A549 (cell line): ENCODE results near the gene MALAT1.

Source experiments
- BHLHE40 ChIP-seq: IDR thresholded peaks from 2 replicates; pipeline ENCODE4 v1.6.1; 2012; ENCODE audit warnings: low read depth, low read length, inconsistent platforms
- FOSL2 ChIP-seq, 2 experiments: fragments of 450-650 bp in 1 of 2; fragments of >200 bp in 1 of 2; sonication (Bioruptor Twin) in 1 of 2; formaldehyde crosslinking; IDR thresholded peaks; 2 replicates each; pipeline versions ENCODE4 v1.5.0 to v1.6.1; 2016 to 2020; ENCODE audit warnings: mild to moderate bottlenecking in 1 of 2, moderate library complexity in 1 of 2
- HDAC2 ChIP-seq: fragments of 200-600 bp; sonication (generic); IDR thresholded peaks from 2 replicates; pipeline ENCODE4 v1.6.1; 2016
- HMGXB4 ChIP-seq: fragments of 250-450 bp; sonication (Bioruptor Pico); IDR thresholded peaks from 2 replicates; pipeline ENCODE4 v1.5.0; 2021; ENCODE audit warnings: mild to moderate bottlenecking, moderate library complexity, borderline replicate concordance
- MAX ChIP-seq: IDR thresholded peaks from 2 replicates; pipeline ENCODE4 v1.6.1; 2012
- MAZ ChIP-seq: fragments of 150-350 bp; IDR thresholded peaks from 2 replicates; pipeline ENCODE4 v1.6.1; 2014; ENCODE audit warnings: antibody characterized with exemption, low read depth, low read length, borderline replicate concordance
- RAD21 ChIP-seq, 2 experiments: fragments of >200 bp in 1 of 2; sonication (Bioruptor Twin) in 1 of 2; formaldehyde crosslinking in 1 of 2; IDR thresholded peaks in 1 of 2; conservative IDR thresholded peaks in 1 of 2; 2 replicates in 1 of 2; 3 replicates in 1 of 2; pipeline ENCODE4 v1.6.1; 2012 to 2018; ENCODE audit warnings: inconsistent platforms in 1 of 2
- RFX5 ChIP-seq: fragments of 450-650 bp; IDR thresholded peaks from 2 replicates; pipeline ENCODE4 v1.7.1; 2014; ENCODE audit warnings: antibody characterized with exemption, mild to moderate bottlenecking, moderate library complexity
- TP53 ChIP-seq: fragments of 250-450 bp; sonication (Bioruptor Pico); IDR thresholded peaks from 2 replicates; pipeline ENCODE4 v1.5.0; 2021; ENCODE audit warnings: mild to moderate bottlenecking, moderate library complexity
- ZSCAN20 ChIP-seq: fragments of 250-450 bp; sonication (Bioruptor Pico); IDR thresholded peaks from 2 replicates; pipeline ENCODE4 v1.8.0; 2022; ENCODE audit warnings: mild to moderate bottlenecking, moderate library complexity
- TF ChIP-seq, protein P1 (sequence below): fragments of >200 bp; sonication (Bioruptor Twin); formaldehyde crosslinking; IDR thresholded peaks from 3 replicates; pipeline ENCODE4 v1.5.1; 2016

DNA sequence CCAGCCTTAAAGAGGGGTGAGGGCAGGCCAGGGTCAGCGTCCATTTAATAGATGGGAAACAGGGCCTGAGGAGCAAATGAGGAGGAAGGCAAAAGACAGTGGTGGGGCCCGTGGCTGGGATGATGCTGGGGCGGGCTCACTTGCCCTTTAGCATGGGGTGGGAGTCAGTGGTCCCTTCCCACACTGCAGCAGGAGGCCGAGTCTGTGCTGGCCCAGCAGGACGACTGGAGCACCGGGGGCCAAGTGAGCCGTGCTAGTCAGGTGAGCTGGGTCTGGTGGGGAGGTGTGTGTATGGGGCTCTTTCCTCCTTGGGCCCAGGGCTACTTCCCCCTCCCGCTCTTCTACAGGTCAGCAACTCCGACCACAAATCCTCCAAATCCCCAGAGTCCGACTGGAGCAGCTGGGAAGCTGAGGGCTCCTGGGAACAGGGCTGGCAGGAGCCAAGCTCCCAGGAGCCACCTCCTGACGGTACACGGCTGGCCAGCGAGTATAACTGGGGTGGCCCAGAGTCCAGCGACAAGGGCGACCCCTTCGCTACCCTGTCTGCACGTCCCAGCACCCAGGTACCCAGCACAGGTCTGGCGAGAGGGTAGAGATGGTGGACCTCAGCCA, 38.9 kb downstream of the MALAT1 start:
- TF ChIP-seq, protein P1, sequence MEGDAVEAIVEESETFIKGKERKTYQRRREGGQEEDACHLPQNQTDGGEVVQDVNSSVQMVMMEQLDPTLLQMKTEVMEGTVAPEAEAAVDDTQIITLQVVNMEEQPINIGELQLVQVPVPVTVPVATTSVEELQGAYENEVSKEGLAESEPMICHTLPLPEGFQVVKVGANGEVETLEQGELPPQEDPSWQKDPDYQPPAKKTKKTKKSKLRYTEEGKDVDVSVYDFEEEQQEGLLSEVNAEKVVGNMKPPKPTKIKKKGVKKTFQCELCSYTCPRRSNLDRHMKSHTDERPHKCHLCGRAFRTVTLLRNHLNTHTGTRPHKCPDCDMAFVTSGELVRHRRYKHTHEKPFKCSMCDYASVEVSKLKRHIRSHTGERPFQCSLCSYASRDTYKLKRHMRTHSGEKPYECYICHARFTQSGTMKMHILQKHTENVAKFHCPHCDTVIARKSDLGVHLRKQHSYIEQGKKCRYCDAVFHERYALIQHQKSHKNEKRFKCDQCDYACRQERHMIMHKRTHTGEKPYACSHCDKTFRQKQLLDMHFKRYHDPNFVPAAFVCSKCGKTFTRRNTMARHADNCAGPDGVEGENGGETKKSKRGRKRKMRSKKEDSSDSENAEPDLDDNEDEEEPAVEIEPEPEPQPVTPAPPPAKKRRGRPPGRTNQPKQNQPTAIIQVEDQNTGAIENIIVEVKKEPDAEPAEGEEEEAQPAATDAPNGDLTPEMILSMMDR = no peak
- TF ChIP-seq BHLHE40 (no peak), FOSL2 (IDR thresholded peaks at IDR 0.05) (no peak), FOSL2 (CRISPR knock-in tag; IDR thresholded peaks at IDR 0.05) (no peak), RAD21 (conservative IDR thresholded peaks at IDR 0.05 in 1 of 2, IDR thresholded peaks at IDR 0.05 in 1 of 2) (no peak), HMGXB4 (CRISPR knock-in tag) (no peak), MAZ (no peak), TP53 (CRISPR knock-in tag) (no peak), MAX (no peak), RFX5 (no peak), ZSCAN20 (CRISPR knock-in tag) (no peak), HDAC2 (no peak)
